ENCODE results near the gene CEACAM19. TPM values are rescaled to one million over a fixed set of nuclear protein-coding genes. Genes with fewer than 3 reads are reported as not detected.

CEACAM19 gene
- total and polyA plus RNA-seq, 8 donors, result 0.58 to 17.0 (median 2.8) TPM

GRCh38 chr19:44634785-44635184, 36.5 kb upstream of the CEACAM19 start:
- intact Hi-C loops (cut with DNase I; ENCODE audit: low total_unique reads), result no loop called here
- peak overlapping the region in 4 of 5 donors; percentile 53 to 71 (median 61) for H3K27ac ChIP-seq
- TF ChIP-seq POLR2AphosphoS5 (IDR thresholded peaks at IDR 0.05), result no peak
- TF ChIP-seq CTCF (IDR thresholded peaks at IDR 0.05), result no peak
- TF ChIP-seq POLR2A (IDR thresholded peaks at IDR 0.05), result no peak
- no peak for TF ChIP-seq EP300 (IDR thresholded peaks at IDR 0.05)

GRCh38 chr19:44635581-44636438, 35.5 kb upstream of the CEACAM19 start:
- peaks cover 0 to 15% (median 8%) of the 10 kb centered on the region in 4 donors for H3K4me1 ChIP-seq

More at GRCh38 chr19:44634785-44635184, 36.5 kb upstream of the CEACAM19 start:
- 93 to 98% (median 93%) methylated on average over 2 of the region's 2 CpGs for WGBS, 5 donors
- DNase-seq, result no peak
- no peaks in the 10 kb centered on the region for H3K36me3 ChIP-seq
- H3K27me3 ChIP-seq, result peaks cover 0 to 6% (median 0%) of the 10 kb centered on the region in 3 donors
- peaks cover 0 to 15% (median 8%) of the 10 kb centered on the region in 4 donors for H3K4me1 ChIP-seq
- no peaks in the 10 kb centered on the region for H3K9me3 ChIP-seq
- H3K4me3 ChIP-seq, result no peak overlapping the region

GRCh38 chr19:44636439-44637389, 34.6 kb upstream of the CEACAM19 start:
- TF ChIP-seq POLR2AphosphoS5 (IDR thresholded peaks at IDR 0.05) (no peak), CTCF (IDR thresholded peaks at IDR 0.05) (no peak), POLR2A (IDR thresholded peaks at IDR 0.05) (no peak), EP300 (IDR thresholded peaks at IDR 0.05) (no peak)
- Histone ChIP-seq H3K4me1 (peaks cover 0 to 15% (median 8%) of the 10 kb centered on the region in 4 donors), H3K9me3 (no peaks in the 10 kb centered on the region), H3K27me3 (no peaks in the 10 kb centered on the region), H3K36me3 (no peaks in the 10 kb centered on the region), H3K27ac (no peak overlapping the region), H3K4me3 (no peak overlapping the region)
- WGBS, 5 donors, result 74 to 79% (median 76%) methylated on average over 11 of the region's 11 CpGs
- intact Hi-C loops (cut with DNase I; ENCODE audit: low total_unique reads), result no loop called here
- no peak for DNase-seq

More at GRCh38 chr19:44635581-44636438, 35.5 kb upstream of the CEACAM19 start:
- H3K36me3 ChIP-seq, result no peaks in the 10 kb centered on the region
- intact Hi-C loops (cut with DNase I; ENCODE audit: low total_unique reads), result no loop called here
- H3K27me3 ChIP-seq, result no peaks in the 10 kb centered on the region
- H3K27ac ChIP-seq, result peak overlapping the region in 1 of 5 donors; percentile 7
- no peaks in the 10 kb centered on the region for H3K9me3 ChIP-seq
- 72 to 91% (median 81%) methylated on average over 3 of the region's 3 CpGs for WGBS, 5 donors
- TF ChIP-seq POLR2A (IDR thresholded peaks at IDR 0.05) (no peak), CTCF (IDR thresholded peaks at IDR 0.05) (no peak), EP300 (IDR thresholded peaks at IDR 0.05) (no peak), POLR2AphosphoS5 (IDR thresholded peaks at IDR 0.05) (no peak)
- H3K4me3 ChIP-seq, result no peak overlapping the region
- DNase-seq, result no peak

- TF ChIP-seq EP300 (IDR thresholded peaks at IDR 0.05), result no peak
- TF ChIP-seq CTCF (IDR thresholded peaks at IDR 0.05), result no peak
- TF ChIP-seq POLR2AphosphoS5 (IDR thresholded peaks at IDR 0.05), result no peak
- TF ChIP-seq POLR2A (IDR thresholded peaks at IDR 0.05), result no peak
- peaks cover 0 to 15% (median 8%) of the 10 kb centered on the region in 4 donors for H3K4me1 ChIP-seq
- no peak overlapping the region for H3K4me3 ChIP-seq
- no peak for DNase-seq
- no peak overlapping the region for H3K27ac ChIP-seq
- H3K27me3 ChIP-seq, result no peaks in the 10 kb centered on the region
- intact Hi-C loops (cut with DNase I; ENCODE audit: low total_unique reads), result no loop called here
- 77 to 91% (median 82%) methylated on average over 5 of the region's 5 CpGs for WGBS, 5 donors
- H3K9me3 ChIP-seq, result no peaks in the 10 kb centered on the region
- no peaks in the 10 kb centered on the region for H3K36me3 ChIP-seq
Measured at GRCh38 chr19:44637390-44637764, 33.9 kb upstream of the CEACAM19 start.
